GM18951 (cell line): ENCODE measurements around the gene GATD1.

ENCODE experiments used
- POLR2A ChIP-seq: IDR thresholded peaks from 4 replicates; pipeline ENCODE4 v1.6.1; 2011; ENCODE audit warnings: mild to moderate bottlenecking; ENCODE audit not compliant: insufficient read length, insufficient read depth; ENCODE audit errors: extremely low read depth
- in situ Hi-C: fragments of 300-500 bp; cut with MboI; formaldehyde crosslinking; loops from one replicate; pipeline ENCODE4 v1.12.0; 2022; ENCODE audit warnings: low sequenced_read_pairs, mixed read lengths, inconsistent platforms; ENCODE audit not compliant: unreplicated experiment

Gene GATD1

DNA sequence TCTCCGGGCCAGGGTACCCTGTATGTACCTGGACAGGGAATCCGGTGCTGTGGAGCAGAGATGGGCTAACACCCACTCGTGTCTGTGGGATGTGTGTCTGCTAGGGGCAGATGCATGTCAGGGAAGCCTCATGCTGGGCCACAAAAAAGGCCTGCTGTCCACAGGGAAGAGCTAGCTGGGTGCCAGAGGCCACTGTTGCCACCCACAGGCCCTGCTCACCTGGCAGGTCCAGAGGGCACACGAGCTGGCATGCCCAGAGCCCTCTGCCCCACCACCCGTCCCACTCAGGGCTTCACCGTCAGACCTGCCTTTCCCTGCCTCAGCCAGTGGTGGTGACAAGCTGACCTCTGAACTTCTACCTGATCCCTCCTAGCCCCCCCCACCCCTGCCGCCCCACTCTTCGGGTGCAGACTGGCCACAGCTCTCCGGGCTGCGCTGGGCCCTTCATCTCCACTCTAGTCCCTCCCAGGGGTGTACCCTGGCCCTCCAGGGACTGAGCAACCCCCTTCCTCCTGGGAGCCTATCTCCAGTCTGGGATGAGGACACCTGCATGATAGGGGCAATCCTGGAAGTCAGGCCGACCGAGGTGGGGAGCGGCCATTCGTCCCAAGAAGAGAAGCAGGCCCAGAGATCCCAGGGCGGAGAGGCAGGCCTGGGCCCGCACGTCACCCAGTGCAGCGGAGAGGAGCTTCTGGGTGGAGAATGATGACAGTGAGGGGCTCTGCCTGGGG lies 19.4 kb upstream of the GATD1 start:
- TF ChIP-seq POLR2A, result no peak
- in situ Hi-C loops, result no loop called here

DNA sequence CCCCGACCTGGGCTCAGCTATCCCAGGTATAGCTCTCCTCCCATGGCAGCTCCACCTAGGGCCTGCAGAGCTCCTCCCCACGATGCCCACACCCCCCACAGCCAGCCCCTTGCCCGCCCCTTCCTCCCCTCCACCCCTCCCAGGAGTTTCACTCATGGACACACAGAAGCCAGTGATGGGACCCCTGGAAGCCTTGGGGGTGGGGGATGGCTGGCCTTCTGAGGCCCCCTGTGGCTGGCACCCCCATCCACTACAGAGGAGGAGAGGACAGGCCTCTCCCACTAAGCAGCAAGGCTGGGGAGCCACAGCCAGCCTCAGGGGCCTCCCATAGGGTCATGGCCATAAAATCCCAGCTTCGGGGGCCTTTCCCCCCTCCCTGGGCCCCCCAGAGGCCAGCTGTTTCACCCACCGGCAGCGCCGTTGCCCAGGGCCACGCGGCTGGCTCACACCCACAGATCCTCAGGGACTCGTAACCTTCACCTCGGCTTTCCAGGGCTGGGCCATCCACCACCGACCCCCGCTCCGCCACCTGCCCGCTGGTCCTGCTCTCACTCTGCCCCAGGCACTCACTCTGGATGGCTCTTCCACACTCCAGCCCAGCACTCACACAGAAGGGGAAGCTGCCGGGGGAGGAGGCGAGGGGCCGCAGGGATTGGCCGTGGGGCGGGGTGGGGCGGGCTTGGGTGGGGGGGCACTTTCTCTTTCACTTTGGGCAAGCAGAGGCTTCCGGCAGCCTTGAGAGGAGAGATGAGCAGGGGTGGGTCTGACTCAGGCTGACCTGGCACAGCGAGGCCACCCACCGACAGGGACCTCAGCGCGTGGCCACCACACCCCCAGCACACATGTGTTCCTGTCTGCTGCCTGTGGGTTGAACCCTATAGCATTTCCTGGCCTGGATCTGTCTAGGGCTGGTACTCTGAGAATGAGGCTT lies 18.6 kb upstream of the GATD1 start:
- TF ChIP-seq POLR2A, result peak; percentile 68
- in situ Hi-C loops, result no loop called here

- in situ Hi-C loops, result no loop called here
- no peak for TF ChIP-seq POLR2A
Measured at GRCh38 chr11:794766-795633, 17.7 kb upstream of the GATD1 start.

DNA sequence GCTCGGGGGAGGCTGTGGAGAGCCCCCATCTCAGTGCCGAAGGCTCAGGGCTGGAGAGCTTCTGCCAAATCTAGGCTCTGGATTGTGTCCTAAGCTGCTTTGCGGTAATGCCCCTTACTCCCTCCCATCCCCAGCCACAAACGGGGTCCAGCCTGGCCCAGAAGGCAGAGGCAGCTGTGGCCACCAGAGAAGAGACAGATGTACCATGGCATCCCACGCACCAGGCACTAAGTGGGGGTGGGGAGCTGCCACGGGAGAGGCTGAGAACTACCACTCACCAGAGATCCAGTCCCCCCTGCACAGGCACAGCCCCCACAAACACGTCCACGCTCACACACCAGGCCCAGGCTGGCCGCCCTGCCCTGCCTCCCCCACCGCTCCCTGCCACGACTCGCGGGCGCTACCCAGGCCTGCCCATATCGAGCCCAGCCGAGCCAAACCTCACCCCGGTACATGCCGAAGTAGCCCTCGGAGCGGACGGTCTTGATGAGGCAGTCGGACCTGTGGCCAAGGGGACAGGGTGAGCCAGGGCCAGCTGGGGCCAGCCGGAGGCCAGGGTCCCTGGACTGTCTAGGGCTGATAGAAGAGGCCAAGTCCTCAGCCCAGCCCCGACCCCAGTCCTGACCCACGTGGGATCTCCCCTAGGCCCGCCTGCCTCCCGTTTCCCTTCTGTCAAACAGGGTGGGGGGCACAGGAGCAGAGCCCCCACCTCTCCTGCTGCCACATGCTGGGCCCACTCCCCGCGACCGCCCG lies 16.9 kb upstream of the GATD1 start:
- TF ChIP-seq POLR2A, result no peak
- in situ Hi-C loops, result no loop called here

GRCh38 chr11:793556-793955 lies 16.3 kb upstream of the GATD1 start:
- in situ Hi-C loops, result no loop called here
- TF ChIP-seq POLR2A, result no peak

DNA sequence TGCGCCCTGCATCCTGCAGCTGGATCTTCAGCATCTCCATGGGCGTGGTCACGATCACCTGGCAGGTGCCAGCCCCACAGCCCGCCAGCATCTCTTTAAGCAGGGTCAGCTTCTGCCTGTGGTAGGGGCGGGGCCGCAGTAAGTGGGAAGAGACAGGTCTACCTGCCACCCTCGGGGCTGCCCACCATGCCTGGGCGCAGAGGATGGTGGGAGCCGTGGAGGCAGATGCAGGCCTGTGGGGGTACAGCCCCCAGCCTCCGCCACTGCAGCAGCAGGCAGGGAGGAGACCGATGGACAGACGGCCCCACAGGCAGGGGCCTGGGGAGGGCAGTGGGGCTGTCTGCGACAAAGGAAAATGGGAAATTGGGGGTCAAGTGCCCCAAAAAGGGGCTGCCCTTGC lies 15.6 kb upstream of the GATD1 start:
- no peak for TF ChIP-seq POLR2A
- in situ Hi-C loops, result no loop called here

- no peak for TF ChIP-seq POLR2A
- in situ Hi-C loops, result no loop called here
Measured at GRCh38 chr11:792535-792821, 15.2 kb upstream of the GATD1 start.

GRCh38 chr11:791658-792534 lies 14.6 kb upstream of the GATD1 start:
- in situ Hi-C loops, result no loop called here

GRCh38 chr11:790721-791564 lies 13.7 kb upstream of the GATD1 start:
- no peak for TF ChIP-seq POLR2A
- in situ Hi-C loops, result no loop called here

More at GRCh38 chr11:791658-792534, 14.6 kb upstream of the GATD1 start:
- no peak for TF ChIP-seq POLR2A

- no peak for TF ChIP-seq POLR2A
- in situ Hi-C loops, result no loop called here
Measured at GRCh38 chr11:789943-790342, 12.7 kb upstream of the GATD1 start, which contains the start of gene CEND1. Gene CEND1 (minus strand): TSS chr11:790090. CDS start chr11:788576, 1,514 bp downstream.

DNA sequence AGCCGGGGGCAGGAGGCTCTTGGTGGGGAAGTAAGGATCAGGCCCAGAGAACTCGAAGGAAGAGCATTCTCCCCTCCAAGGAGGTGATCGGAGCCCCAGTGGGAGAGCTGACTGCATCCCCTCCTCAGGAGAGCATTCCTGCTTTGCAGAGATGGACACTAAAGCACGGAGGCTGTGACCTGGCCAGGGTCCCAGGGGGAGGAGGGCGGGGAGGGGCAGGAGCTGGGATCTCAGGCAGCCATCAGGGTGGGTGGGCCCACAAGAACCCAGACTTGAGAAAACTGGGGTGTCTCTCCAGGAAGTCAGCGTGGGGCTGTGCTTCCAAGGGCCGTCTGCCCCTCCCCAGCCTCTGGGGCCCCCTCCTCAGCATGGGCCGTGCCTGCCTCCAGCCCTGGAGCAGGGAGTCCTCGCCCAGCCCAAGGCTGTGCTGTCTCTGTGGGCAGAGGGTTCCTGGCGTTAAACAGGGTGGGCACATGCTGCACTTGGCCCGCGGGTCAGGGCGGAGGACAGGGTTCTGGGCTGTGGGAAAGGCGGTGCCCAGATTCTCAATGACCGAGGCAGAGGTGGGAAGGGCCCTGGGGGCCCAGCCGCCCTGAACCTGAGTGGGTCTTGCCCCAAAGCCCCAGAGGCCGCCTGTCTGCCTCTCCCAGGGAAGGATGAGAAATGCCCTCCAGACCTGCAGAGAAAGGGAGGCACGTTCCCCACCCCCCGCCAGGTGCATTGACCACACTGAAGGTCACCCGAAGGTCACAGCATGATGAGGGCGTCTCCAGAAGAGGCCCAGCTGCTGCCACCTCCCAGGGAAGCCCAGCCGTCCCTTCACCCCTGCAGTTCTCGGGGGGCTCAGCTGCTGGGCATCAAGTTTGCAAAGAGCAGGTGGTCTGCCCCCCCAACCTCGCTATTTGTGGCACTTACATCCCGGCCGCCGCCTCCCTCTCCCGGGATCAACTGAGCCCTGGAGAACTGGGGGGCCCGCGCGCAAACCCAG lies 12.0 kb upstream of the GATD1 start:
- in situ Hi-C loops, result no loop called here
- TF ChIP-seq POLR2A, result no peak
